ELF-1 (cell line): ENCODE results near the gene TCAP.
A peak's percentile ranks its signal among the peaks of the same experiment; 100 is the strongest.
"Not testable (repeated sequence)": the region's sequence is repeated elsewhere in the genome, so short reads cannot be mapped to it uniquely, and the experiment has no call there.

Source experiments
- DNase-seq: peaks from one replicate; pipeline ENCODE4 v3.0.0-alpha.2; 2016; ENCODE audit warnings: low read depth, low spot score

The TCAP gene

GRCh38 chr17:39704821-39705551 is 39.8 kb downstream of the TCAP start:
- DNase-seq, result peak; percentile 67

GRCh38 chr17:39705786-39706348 is 40.7 kb downstream of the TCAP start:
- peak; percentile 56 for DNase-seq

- no peak for DNase-seq
Measured at GRCh38 chr17:39706383-39706782, 41.2 kb downstream of the TCAP start.

GRCh38 chr17:39706921-39707337 is 41.8 kb downstream of the TCAP start:
- DNase-seq, result no peak

- DNase-seq, result no peak
Measured at GRCh38 chr17:39709319-39709997, 44.3 kb downstream of the TCAP start.

GRCh38 chr17:39709998-39710964 is 45.1 kb downstream of the TCAP start:
- DNase-seq, result no peak

- DNase-seq, result not testable (repeated sequence)
Measured at GRCh38 chr17:39711071-39711470, 45.9 kb downstream of the TCAP start.

GRCh38 chr17:39711851-39712250 is 46.7 kb downstream of the TCAP start:
- DNase-seq, result no peak

GRCh38 chr17:39714234-39714633 is 49.1 kb downstream of the TCAP start:
- no peak for DNase-seq

- no peak for DNase-seq
Measured at GRCh38 chr17:39715375-39716072, 50.4 kb downstream of the TCAP start.
